Measurements from ENCODE around the gene ARSG. TPM values are rescaled to one million over a fixed set of nuclear protein-coding genes. Genes with fewer than 3 reads are reported as not detected.
A peak's percentile ranks its signal among the peaks of the same experiment; 100 is the strongest.

The ARSG gene
- total RNA-seq, 2 donors from 2014 or later: 3.1 to 3.6 TPM

- H3K27ac ChIP-seq: peak overlapping the region; percentile 41 to 46
- no peak for DNase-seq (ENCODE audit: low spot score)
Observed at GRCh38 chr17:68382582-68383085, 91.3 kb downstream of the ARSG start.

GRCh38 chr17:68383120-68383442 lies 91.8 kb downstream of the ARSG start:
- TF ChIP-seq CTCF (IDR thresholded peaks at IDR 0.05): no peak
- H3K4me1 ChIP-seq: peaks cover 0 to 56% of the 10 kb centered on the region in 2 donors
- H3K27me3 ChIP-seq: no peaks in the 10 kb centered on the region
- H3K4me3 ChIP-seq: no peak overlapping the region
- no peaks in the 10 kb centered on the region for H3K36me3 ChIP-seq
- H3K9me3 ChIP-seq: no peaks in the 10 kb centered on the region
- H3K27ac ChIP-seq: peak overlapping the region; percentile 41 to 46
- DNase-seq (ENCODE audit: low spot score): no peak

More at GRCh38 chr17:68382582-68383085, 91.3 kb downstream of the ARSG start:
- no peaks in the 10 kb centered on the region for H3K36me3 ChIP-seq
- peaks cover 0 to 60% of the 10 kb centered on the region in 2 donors for H3K4me1 ChIP-seq
- no peaks in the 10 kb centered on the region for H3K9me3 ChIP-seq
- no peak overlapping the region for H3K4me3 ChIP-seq
- no peak for TF ChIP-seq CTCF (IDR thresholded peaks at IDR 0.05)
- no peaks in the 10 kb centered on the region for H3K27me3 ChIP-seq

GRCh38 chr17:68383443-68384321 lies 92.4 kb downstream of the ARSG start:
- H3K4me1 ChIP-seq: peaks cover 0 to 51% of the 10 kb centered on the region in 2 donors
- H3K9me3 ChIP-seq: no peaks in the 10 kb centered on the region
- H3K27ac ChIP-seq: peak overlapping the region; percentile 41 to 46
- H3K27me3 ChIP-seq: no peaks in the 10 kb centered on the region
- no peak for DNase-seq (ENCODE audit: low spot score)
- no peaks in the 10 kb centered on the region for H3K36me3 ChIP-seq
- no peak for TF ChIP-seq CTCF (IDR thresholded peaks at IDR 0.05)
- H3K4me3 ChIP-seq: no peak overlapping the region

GRCh38 chr17:68384471-68384870 lies 93.2 kb downstream of the ARSG start:
- H3K4me3 ChIP-seq: no peak overlapping the region
- no peak for TF ChIP-seq CTCF (IDR thresholded peaks at IDR 0.05)
- no peaks in the 10 kb centered on the region for H3K9me3 ChIP-seq
- no peaks in the 10 kb centered on the region for H3K27me3 ChIP-seq
- no peaks in the 10 kb centered on the region for H3K36me3 ChIP-seq
- H3K27ac ChIP-seq: peak overlapping the region; percentile 41 to 46
- peaks cover 0 to 43% of the 10 kb centered on the region in 2 donors for H3K4me1 ChIP-seq
- DNase-seq (ENCODE audit: low spot score): no peak

- no peak for TF ChIP-seq CTCF (IDR thresholded peaks at IDR 0.05)
- no peak overlapping the region for H3K4me3 ChIP-seq
- no peaks in the 10 kb centered on the region for H3K27me3 ChIP-seq
- peaks cover 0 to 39% of the 10 kb centered on the region in 2 donors for H3K4me1 ChIP-seq
- no peaks in the 10 kb centered on the region for H3K36me3 ChIP-seq
- DNase-seq (ENCODE audit: low spot score): no peak
- H3K27ac ChIP-seq: peak overlapping the region; percentile 41 to 46
- no peaks in the 10 kb centered on the region for H3K9me3 ChIP-seq
Observed at GRCh38 chr17:68384941-68385340, 93.6 kb downstream of the ARSG start.
